ENCODE data around the gene NOSTRIN.
A peak's percentile ranks its signal among the peaks of the same experiment; 100 is the strongest.
"Not testable (repeated sequence)": the region's sequence is repeated elsewhere in the genome, so short reads cannot be mapped to it uniquely, and the experiment has no call there.

The NOSTRIN gene

GRCh38 chr2:168819050-168819715, 16.7 kb downstream of the NOSTRIN start:
- no peak for DNase-seq (ENCODE audit: low spot score)

GRCh38 chr2:168819829-168820489, 17.5 kb downstream of the NOSTRIN start:
- DNase-seq (ENCODE audit: low spot score): no peak

- no peak for DNase-seq (ENCODE audit: low spot score)
Measured at GRCh38 chr2:168821577-168821976, 19.1 kb downstream of the NOSTRIN start.

- DNase-seq (ENCODE audit: low spot score): no peak
Measured at GRCh38 chr2:168821992-168822391, 19.6 kb downstream of the NOSTRIN start.

- no peak for DNase-seq (ENCODE audit: low spot score)
Measured at GRCh38 chr2:168825126-168825525, 22.7 kb downstream of the NOSTRIN start.

- DNase-seq (ENCODE audit: low spot score): no peak
Measured at GRCh38 chr2:168830958-168831357, 28.5 kb downstream of the NOSTRIN start.

- DNase-seq (ENCODE audit: low spot score): no peak
Measured at GRCh38 chr2:168831662-168832061, 29.2 kb downstream of the NOSTRIN start.

GRCh38 chr2:168835969-168836368, 33.5 kb downstream of the NOSTRIN start:
- no peak for DNase-seq (ENCODE audit: low spot score)

GRCh38 chr2:168841445-168841844, 39.0 kb downstream of the NOSTRIN start:
- no peak for DNase-seq (ENCODE audit: low spot score)

GRCh38 chr2:168843253-168843652, 40.8 kb downstream of the NOSTRIN start:
- no peak for DNase-seq (ENCODE audit: low spot score)

- no peak for DNase-seq (ENCODE audit: low spot score)
Measured at GRCh38 chr2:168848225-168848624, 45.8 kb downstream of the NOSTRIN start.

- peak; percentile 20 for DNase-seq (ENCODE audit: low spot score)
Measured at GRCh38 chr2:168849610-168850009, 47.2 kb downstream of the NOSTRIN start.

- no peak for DNase-seq (ENCODE audit: low spot score)
Measured at GRCh38 chr2:168850846-168851245, 48.4 kb downstream of the NOSTRIN start.

- DNase-seq (ENCODE audit: low spot score): no peak
Measured at GRCh38 chr2:168851674-168852320, 49.4 kb downstream of the NOSTRIN start.

GRCh38 chr2:168852481-168852880, 50.0 kb downstream of the NOSTRIN start:
- DNase-seq (ENCODE audit: low spot score): no peak

GRCh38 chr2:168853471-168853870, 51.0 kb downstream of the NOSTRIN start:
- DNase-seq (ENCODE audit: low spot score): no peak

- DNase-seq (ENCODE audit: low spot score): no peak
Measured at GRCh38 chr2:168854651-168855050, 52.2 kb downstream of the NOSTRIN start.

- no peak for DNase-seq (ENCODE audit: low spot score)
Measured at GRCh38 chr2:168855601-168856000, 53.2 kb downstream of the NOSTRIN start.

GRCh38 chr2:168858146-168858545, 55.7 kb downstream of the NOSTRIN start:
- no peak for DNase-seq (ENCODE audit: low spot score)

- not testable (repeated sequence) for DNase-seq (ENCODE audit: low spot score)
Measured at GRCh38 chr2:168867164-168867563, 64.7 kb downstream of the NOSTRIN start.

GRCh38 chr2:168870369-168870768, 67.9 kb downstream of the NOSTRIN start:
- not testable (repeated sequence) for DNase-seq (ENCODE audit: low spot score)

GRCh38 chr2:168870824-168871223, 68.4 kb downstream of the NOSTRIN start:
- DNase-seq (ENCODE audit: low spot score): not testable (repeated sequence)

- no peak for DNase-seq (ENCODE audit: low spot score)
Measured at GRCh38 chr2:168874368-168875054, 72.1 kb downstream of the NOSTRIN start.
